Measurements from ENCODE around the gene MTA3.

DNA sequence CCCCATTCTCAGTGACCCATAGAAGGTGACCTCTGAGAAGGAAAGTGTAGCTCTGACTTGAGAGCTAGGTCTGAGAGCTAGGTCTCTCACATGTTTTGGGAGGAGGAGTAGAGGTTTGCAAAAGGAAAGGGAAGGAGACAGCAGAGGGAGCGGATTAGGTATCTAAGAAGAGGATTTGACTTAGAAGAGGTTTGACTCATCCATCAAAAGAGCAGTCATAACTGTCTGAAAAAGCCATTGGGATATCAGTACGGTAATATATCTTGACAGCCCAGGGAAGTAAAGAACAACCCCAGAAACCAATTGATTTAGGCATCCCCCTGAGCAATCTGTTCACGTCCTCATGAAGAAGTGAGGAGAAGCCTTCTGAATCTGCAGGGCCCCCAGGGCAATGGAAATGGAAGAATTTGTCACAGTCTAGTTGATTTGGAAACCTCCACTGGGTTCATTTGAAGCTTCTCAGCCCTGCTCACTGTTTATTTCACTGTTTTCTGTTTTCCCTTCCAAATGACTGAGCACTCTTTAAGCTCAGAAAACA is 176.2 kb downstream of the MTA3 start:
- TF ChIP-seq, protein P1, sequence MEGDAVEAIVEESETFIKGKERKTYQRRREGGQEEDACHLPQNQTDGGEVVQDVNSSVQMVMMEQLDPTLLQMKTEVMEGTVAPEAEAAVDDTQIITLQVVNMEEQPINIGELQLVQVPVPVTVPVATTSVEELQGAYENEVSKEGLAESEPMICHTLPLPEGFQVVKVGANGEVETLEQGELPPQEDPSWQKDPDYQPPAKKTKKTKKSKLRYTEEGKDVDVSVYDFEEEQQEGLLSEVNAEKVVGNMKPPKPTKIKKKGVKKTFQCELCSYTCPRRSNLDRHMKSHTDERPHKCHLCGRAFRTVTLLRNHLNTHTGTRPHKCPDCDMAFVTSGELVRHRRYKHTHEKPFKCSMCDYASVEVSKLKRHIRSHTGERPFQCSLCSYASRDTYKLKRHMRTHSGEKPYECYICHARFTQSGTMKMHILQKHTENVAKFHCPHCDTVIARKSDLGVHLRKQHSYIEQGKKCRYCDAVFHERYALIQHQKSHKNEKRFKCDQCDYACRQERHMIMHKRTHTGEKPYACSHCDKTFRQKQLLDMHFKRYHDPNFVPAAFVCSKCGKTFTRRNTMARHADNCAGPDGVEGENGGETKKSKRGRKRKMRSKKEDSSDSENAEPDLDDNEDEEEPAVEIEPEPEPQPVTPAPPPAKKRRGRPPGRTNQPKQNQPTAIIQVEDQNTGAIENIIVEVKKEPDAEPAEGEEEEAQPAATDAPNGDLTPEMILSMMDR (IDR thresholded peaks at IDR 0.05 in 4 of 5, conservative IDR thresholded peaks at IDR 0.05 in 1 of 5) = no peak
- no peak for TF ChIP-seq POLR2A (IDR thresholded peaks at IDR 0.05)
